SU-DHL-6 (cell line): ENCODE data around the gene KCNN3.
A peak's percentile ranks its signal among the peaks of the same experiment; 100 is the strongest.

ENCODE experiments used
- H2AFZ ChIP-seq: fragments of 200-600 bp; sonication (generic); 2 replicates; pipeline ENCODE4 v1.6.1; 2014; ENCODE audit warnings: low read depth, mild to moderate bottlenecking, moderate library complexity, mixed read lengths, antibody characterized with exemption, low read length; ENCODE audit not compliant: severe bottlenecking
- H3F3A ChIP-seq: fragments of 200-600 bp; shearing (Covaris generic); 2 replicates; pipeline ENCODE4 v1.6.0; 2016; ENCODE audit warnings: antibody characterized with exemption, mild to moderate bottlenecking; ENCODE audit not compliant: insufficient read depth
- H3K27ac ChIP-seq: fragments of 200-600 bp; sonication (generic); 2 replicates; pipeline ENCODE4 v1.5.1; 2016; ENCODE audit warnings: low read depth, mild to moderate bottlenecking, low read length, moderate library complexity, mixed read lengths
- H3K27me3 ChIP-seq: fragments of 200-600 bp; sonication (generic), shearing (Covaris generic); 2 replicates; pipeline ENCODE4 v1.6.0; 2014; ENCODE audit warnings: mild to moderate bottlenecking, low read length
- H3K36me3 ChIP-seq: fragments of 200-600 bp; sonication (generic); 2 replicates; pipeline ENCODE4 v1.6.1; 2014; ENCODE audit warnings: mild to moderate bottlenecking, low read length, mixed read lengths
- H3K4me2 ChIP-seq: fragments of 300-600, 200-600 bp; shearing (Covaris generic), sonication (generic); 2 replicates; pipeline ENCODE4 v1.6.0; 2014; ENCODE audit warnings: low read length, low read depth, mild to moderate bottlenecking; ENCODE audit not compliant: poor library complexity, severe bottlenecking
- H3K4me3 ChIP-seq: fragments of 200-600 bp; sonication (generic); 2 replicates; pipeline ENCODE4 v1.5.1; 2014; ENCODE audit warnings: antibody characterized with exemption, low read length, mild to moderate bottlenecking, mixed read lengths; ENCODE audit not compliant: insufficient read depth, poor library complexity, severe bottlenecking
- H3K79me2 ChIP-seq: fragments of 200-600 bp; sonication (generic); 2 replicates; pipeline ENCODE4 v1.6.1; 2014; ENCODE audit warnings: mild to moderate bottlenecking, low read length, moderate library complexity; ENCODE audit not compliant: insufficient read depth
- H3K9ac ChIP-seq: fragments of 200-600 bp; sonication (generic); 2 replicates; pipeline ENCODE4 v1.7.0; 2014; ENCODE audit warnings: mild to moderate bottlenecking, low read length
- H3K9me2 ChIP-seq: fragments of 200-600 bp; sonication (generic); replicated peaks from 2 replicates; pipeline ENCODE4 v1.6.1; 2014; ENCODE audit warnings: low read length; ENCODE audit not compliant: insufficient read depth
- H3K9me3 ChIP-seq: fragments of 200-600 bp; sonication (generic); 2 replicates; pipeline ENCODE4 v1.6.1; 2014; ENCODE audit warnings: low read length, mixed read lengths; ENCODE audit not compliant: insufficient read depth
- H4K20me1 ChIP-seq: fragments of 200-600 bp; sonication (generic); 2 replicates; pipeline ENCODE4 v1.6.1; 2014; ENCODE audit warnings: low read depth, mild to moderate bottlenecking, antibody characterized with exemption, low read length, moderate library complexity, mixed read lengths
- EZH2phosphoT487 ChIP-seq: fragments of 200-600 bp; sonication (generic), shearing (Covaris generic); conservative IDR thresholded peaks from 2 replicates; pipeline ENCODE4 v1.6.1; 2018; ENCODE audit warnings: mild to moderate bottlenecking, antibody characterized with exemption, low read length, moderate library complexity, mixed read lengths
- TF ChIP-seq, protein P1 (sequence below): fragments of 200-600 bp; sonication (generic); IDR thresholded peaks from one replicate; pipeline ENCODE4 v1.5.1; 2017; ENCODE audit warnings: antibody characterized with exemption, mild to moderate bottlenecking, low read length, moderate library complexity; ENCODE audit not compliant: insufficient read depth, poor library complexity, severe bottlenecking

Gene KCNN3

DNA sequence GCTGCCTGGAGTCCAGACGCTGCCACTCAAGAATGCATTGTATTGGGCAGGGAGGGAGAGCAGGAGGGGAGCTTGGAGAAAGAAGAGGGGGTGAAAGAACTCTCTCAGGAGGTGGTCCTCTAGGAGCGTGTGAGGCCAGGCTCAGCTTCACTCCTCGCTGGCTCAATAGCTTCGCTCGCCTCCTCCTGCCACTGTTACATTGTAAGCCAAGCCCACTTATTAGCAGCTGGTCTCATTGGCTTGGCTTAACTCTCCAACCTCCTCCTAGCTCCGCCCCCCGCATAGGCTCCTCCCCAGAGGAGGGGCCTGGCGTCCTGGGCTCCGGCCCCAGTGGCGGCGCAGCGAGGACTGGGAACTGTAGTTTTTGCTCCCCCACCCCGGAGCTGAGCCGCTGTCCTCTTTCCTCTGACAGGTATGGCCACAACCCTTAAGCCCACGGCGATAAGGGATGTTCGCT is at the start of gene KCNN3:
Gene KCNN3, minus strand, starts transcription at position 167 of the 457 bp plus-strand sequence. CDS start 317 bp downstream, outside the sequence.
- peak within 1 kb of the TSS; percentile 70 for H3K4me2 ChIP-seq
- H3F3A ChIP-seq: peaks cover 7% of the 10 kb centered on the region; the same call in 1 of the 2 replicates
- H3K4me3 ChIP-seq: peak within 1 kb of the TSS; percentile 33
- no peaks in the 10 kb centered on the region for H3K36me3 ChIP-seq
- H3K27me3 ChIP-seq: no peaks in the 10 kb centered on the region
- H2AFZ ChIP-seq: peak within 1 kb of the TSS; percentile 70
- no peak within 1 kb of the TSS for H3K27ac ChIP-seq
- H4K20me1 ChIP-seq: no peaks in the 10 kb centered on the region
- H3K9ac ChIP-seq: peak within 1 kb of the TSS; percentile 33; the same call in 1 of the 2 replicates
- H3K79me2 ChIP-seq: no peaks in the 10 kb centered on the region
- TF ChIP-seq, protein P1, sequence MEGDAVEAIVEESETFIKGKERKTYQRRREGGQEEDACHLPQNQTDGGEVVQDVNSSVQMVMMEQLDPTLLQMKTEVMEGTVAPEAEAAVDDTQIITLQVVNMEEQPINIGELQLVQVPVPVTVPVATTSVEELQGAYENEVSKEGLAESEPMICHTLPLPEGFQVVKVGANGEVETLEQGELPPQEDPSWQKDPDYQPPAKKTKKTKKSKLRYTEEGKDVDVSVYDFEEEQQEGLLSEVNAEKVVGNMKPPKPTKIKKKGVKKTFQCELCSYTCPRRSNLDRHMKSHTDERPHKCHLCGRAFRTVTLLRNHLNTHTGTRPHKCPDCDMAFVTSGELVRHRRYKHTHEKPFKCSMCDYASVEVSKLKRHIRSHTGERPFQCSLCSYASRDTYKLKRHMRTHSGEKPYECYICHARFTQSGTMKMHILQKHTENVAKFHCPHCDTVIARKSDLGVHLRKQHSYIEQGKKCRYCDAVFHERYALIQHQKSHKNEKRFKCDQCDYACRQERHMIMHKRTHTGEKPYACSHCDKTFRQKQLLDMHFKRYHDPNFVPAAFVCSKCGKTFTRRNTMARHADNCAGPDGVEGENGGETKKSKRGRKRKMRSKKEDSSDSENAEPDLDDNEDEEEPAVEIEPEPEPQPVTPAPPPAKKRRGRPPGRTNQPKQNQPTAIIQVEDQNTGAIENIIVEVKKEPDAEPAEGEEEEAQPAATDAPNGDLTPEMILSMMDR: no peak
- no peak for TF ChIP-seq EZH2phosphoT487
- no peaks in the 10 kb centered on the region for H3K9me2 ChIP-seq
- H3K9me3 ChIP-seq: no peaks in the 10 kb centered on the region

DNA sequence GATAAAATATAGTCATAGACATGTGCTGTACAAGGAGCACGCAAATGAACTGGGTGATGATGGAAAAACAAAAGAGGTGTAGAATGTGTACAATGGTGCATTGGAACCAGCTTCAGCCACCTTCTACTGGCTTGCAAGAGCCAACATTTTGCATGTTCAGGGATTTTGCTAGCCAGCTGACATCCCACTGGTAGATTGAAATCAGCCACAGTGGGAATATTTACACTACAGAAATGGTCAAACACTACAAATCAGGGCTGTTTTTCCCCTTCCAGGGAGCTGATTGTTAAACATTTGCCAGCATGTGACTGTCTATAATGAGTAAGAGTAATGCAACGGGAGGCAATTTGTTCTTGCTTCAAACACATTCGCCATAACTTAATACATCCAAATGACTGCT is 43.2 kb upstream of the KCNN3 start:
- H3K27ac ChIP-seq: no peak overlapping the region
- H3K9me2 ChIP-seq: no peaks in the 10 kb centered on the region
- no peaks in the 10 kb centered on the region for H3K36me3 ChIP-seq
- H3F3A ChIP-seq: no peaks in the 10 kb centered on the region
- no peak overlapping the region for H3K9ac ChIP-seq
- H2AFZ ChIP-seq: no peak overlapping the region
- H3K27me3 ChIP-seq: no peaks in the 10 kb centered on the region
- H4K20me1 ChIP-seq: no peaks in the 10 kb centered on the region
- H3K4me3 ChIP-seq: no peak overlapping the region
- no peak for TF ChIP-seq EZH2phosphoT487
- TF ChIP-seq, protein P1: no peak
- H3K79me2 ChIP-seq: no peaks in the 10 kb centered on the region
- H3K4me2 ChIP-seq: no peak overlapping the region
- H3K9me3 ChIP-seq: peaks cover 7% of the 10 kb centered on the region; the same call in 1 of the 2 replicates

DNA sequence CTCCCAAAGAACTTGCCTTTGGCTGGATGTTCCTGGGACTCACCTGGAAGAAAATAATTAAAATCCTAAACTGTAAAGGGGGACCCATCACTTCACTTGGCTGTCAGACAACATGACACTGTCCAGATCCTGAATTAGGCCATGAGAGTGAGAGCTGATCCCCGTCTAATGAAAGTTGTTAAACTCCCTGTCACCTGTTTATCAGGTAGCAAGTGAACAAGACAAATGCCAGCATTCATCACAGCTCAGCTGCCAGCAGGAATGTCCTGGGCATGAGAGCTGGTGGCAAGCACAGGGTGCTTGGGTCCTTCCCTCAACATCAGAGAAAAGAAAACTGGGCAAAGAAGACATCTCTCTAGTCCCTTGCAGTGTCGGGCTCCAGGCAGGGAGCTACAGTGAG is 42.7 kb upstream of the KCNN3 start:
- TF ChIP-seq, protein P1: no peak
- no peak for TF ChIP-seq EZH2phosphoT487
- H3K9me2 ChIP-seq: no peaks in the 10 kb centered on the region
- H3K36me3 ChIP-seq: no peaks in the 10 kb centered on the region
- H3K27me3 ChIP-seq: no peaks in the 10 kb centered on the region
- no peak overlapping the region for H3K9ac ChIP-seq
- no peak overlapping the region for H2AFZ ChIP-seq
- H3K27ac ChIP-seq: no peak overlapping the region
- H3K9me3 ChIP-seq: peaks cover 7% of the 10 kb centered on the region; the same call in 1 of the 2 replicates
- H4K20me1 ChIP-seq: no peaks in the 10 kb centered on the region
- H3K4me3 ChIP-seq: no peak overlapping the region
- H3K4me2 ChIP-seq: no peak overlapping the region
- no peaks in the 10 kb centered on the region for H3F3A ChIP-seq
- no peaks in the 10 kb centered on the region for H3K79me2 ChIP-seq
